K562 (cell line): ENCODE results near the gene NRXN3.

ENCODE experiments used
- CBX5 ChIP-seq: IDR thresholded peaks from 2 replicates; pipeline ENCODE4 v1.6.1; 2014; ENCODE audit warnings: low read depth, borderline replicate concordance
- GATAD2A ChIP-seq: fragments of 450-650 bp; IDR thresholded peaks from 2 replicates; pipeline ENCODE4 v1.6.1; 2017
- JUNB ChIP-seq: fragments of 450-650 bp; formaldehyde crosslinking; conservative IDR thresholded peaks from 2 replicates; pipeline ENCODE4 v1.4.0; 2020; ENCODE audit warnings: mild to moderate bottlenecking
- POLR2A ChIP-seq: fragments of 450-650 bp; conservative IDR thresholded peaks from 2 replicates; pipeline ENCODE4 v1.6.1; 2016
- RFX5 ChIP-seq: IDR thresholded peaks from 2 replicates; pipeline ENCODE4 v1.6.1; 2011; ENCODE audit warnings: low read depth, mild to moderate bottlenecking, improper control_type of control experiment, low read length
- SETDB1 ChIP-seq: IDR thresholded peaks from one replicate; pipeline ENCODE4 v1.6.1; 2012; ENCODE audit warnings: low read length, control low read depth, inconsistent platforms
- TF ChIP-seq, protein P1 (sequence below), 3 experiments: IDR thresholded peaks in 2 of 3; conservative IDR thresholded peaks in 1 of 3; 2 replicates each; pipeline ENCODE4 v1.5.1; 2011 to 2012; ENCODE audit warnings: low read length in 3 of 3, mild to moderate bottlenecking in 3 of 3, control low read depth in 2 of 3, improper control_type of control experiment in 1 of 3, inconsistent platforms in 1 of 3, low read depth in 1 of 3, mixed read lengths in 1 of 3, moderate library complexity in 1 of 3; ENCODE audit not compliant: insufficient read depth in 2 of 3
- TF ChIP-seq, protein P2 (sequence below): fragments of 450-650 bp; formaldehyde crosslinking; IDR thresholded peaks from 2 replicates; pipeline ENCODE4 v1.4.0; 2022; ENCODE audit warnings: missing genetic modification characterization
- TF ChIP-seq, protein P3 (sequence below): sonication (generic); formaldehyde crosslinking; IDR thresholded peaks from 2 replicates; pipeline ENCODE4 v1.8.0; 2022; ENCODE audit warnings: missing genetic modification reagents, mild to moderate bottlenecking, moderate library complexity, borderline replicate concordance
- TF ChIP-seq, protein P4 (sequence below), 2 experiments: fragments of 450-650 bp in 1 of 2; sonication (generic) in 1 of 2; formaldehyde crosslinking in 1 of 2; IDR thresholded peaks in 1 of 2; conservative IDR thresholded peaks in 1 of 2; 2 replicates each; pipeline versions ENCODE4 v1.6.1 to v1.8.1; 2016 to 2023; ENCODE audit warnings: mild to moderate bottlenecking in 2 of 2, moderate library complexity in 2 of 2, inconsistent platforms in 1 of 2, missing genetic modification reagents in 1 of 2

DNA sequence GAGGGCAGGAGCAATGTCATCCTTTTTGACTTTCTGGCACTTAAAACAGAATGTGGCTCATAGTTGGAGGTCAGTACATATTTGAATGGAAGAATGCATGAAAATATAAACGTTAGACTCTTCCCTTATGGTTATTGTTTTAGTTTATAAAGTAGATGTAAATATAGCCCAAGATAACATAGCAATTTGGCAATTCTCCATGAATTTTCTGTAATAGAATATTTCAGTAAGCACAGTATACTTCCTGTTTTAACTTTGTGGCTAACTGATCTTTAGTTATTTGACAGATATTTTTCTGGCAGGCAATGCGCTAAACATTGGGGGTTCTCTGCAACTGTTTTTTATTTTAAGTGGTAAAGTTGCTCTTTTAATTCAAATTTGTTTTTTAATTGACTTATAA, 763.0 kb downstream of the NRXN3 start:
- TF ChIP-seq CBX5 (no peak), GATAD2A (no peak), SETDB1 (no peak), POLR2A (no peak), RFX5 (no peak), JUNB (no peak)
- TF ChIP-seq, protein P1, sequence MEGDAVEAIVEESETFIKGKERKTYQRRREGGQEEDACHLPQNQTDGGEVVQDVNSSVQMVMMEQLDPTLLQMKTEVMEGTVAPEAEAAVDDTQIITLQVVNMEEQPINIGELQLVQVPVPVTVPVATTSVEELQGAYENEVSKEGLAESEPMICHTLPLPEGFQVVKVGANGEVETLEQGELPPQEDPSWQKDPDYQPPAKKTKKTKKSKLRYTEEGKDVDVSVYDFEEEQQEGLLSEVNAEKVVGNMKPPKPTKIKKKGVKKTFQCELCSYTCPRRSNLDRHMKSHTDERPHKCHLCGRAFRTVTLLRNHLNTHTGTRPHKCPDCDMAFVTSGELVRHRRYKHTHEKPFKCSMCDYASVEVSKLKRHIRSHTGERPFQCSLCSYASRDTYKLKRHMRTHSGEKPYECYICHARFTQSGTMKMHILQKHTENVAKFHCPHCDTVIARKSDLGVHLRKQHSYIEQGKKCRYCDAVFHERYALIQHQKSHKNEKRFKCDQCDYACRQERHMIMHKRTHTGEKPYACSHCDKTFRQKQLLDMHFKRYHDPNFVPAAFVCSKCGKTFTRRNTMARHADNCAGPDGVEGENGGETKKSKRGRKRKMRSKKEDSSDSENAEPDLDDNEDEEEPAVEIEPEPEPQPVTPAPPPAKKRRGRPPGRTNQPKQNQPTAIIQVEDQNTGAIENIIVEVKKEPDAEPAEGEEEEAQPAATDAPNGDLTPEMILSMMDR (IDR thresholded peaks at IDR 0.05 in 2 of 3, conservative IDR thresholded peaks at IDR 0.05 in 1 of 3; ENCODE audit: insufficient read depth in 2 of 3, low read depth in 1 of 3, low read length in 3 of 3): no peak
- TF ChIP-seq, protein P2, sequence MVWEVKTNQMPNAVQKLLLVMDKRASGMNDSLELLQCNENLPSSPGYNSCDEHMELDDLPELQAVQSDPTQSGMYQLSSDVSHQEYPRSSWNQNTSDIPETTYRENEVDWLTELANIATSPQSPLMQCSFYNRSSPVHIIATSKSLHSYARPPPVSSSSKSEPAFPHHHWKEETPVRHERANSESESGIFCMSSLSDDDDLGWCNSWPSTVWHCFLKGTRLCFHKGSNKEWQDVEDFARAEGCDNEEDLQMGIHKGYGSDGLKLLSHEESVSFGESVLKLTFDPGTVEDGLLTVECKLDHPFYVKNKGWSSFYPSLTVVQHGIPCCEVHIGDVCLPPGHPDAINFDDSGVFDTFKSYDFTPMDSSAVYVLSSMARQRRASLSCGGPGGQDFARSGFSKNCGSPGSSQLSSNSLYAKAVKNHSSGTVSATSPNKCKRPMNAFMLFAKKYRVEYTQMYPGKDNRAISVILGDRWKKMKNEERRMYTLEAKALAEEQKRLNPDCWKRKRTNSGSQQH: no peak
- TF ChIP-seq, protein P3, sequence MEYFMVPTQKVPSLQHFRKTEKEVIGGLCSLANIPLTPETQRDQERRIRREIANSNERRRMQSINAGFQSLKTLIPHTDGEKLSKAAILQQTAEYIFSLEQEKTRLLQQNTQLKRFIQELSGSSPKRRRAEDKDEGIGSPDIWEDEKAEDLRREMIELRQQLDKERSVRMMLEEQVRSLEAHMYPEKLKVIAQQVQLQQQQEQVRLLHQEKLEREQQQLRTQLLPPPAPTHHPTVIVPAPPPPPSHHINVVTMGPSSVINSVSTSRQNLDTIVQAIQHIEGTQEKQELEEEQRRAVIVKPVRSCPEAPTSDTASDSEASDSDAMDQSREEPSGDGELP (CRISPR knock-in tag): no peak
- TF ChIP-seq, protein P4, sequence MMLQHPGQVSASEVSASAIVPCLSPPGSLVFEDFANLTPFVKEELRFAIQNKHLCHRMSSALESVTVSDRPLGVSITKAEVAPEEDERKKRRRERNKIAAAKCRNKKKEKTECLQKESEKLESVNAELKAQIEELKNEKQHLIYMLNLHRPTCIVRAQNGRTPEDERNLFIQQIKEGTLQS (IDR thresholded peaks at IDR 0.05): no peak
- TF ChIP-seq, protein P4 (CRISPR knock-in tag; conservative IDR thresholded peaks at IDR 0.05): no peak
